ENCODE results near the gene PAPOLB.

Gene PAPOLB

GRCh38 chr7:4837041-4837802, 24.6 kb downstream of the PAPOLB start:
- H3K4me3 ChIP-seq (ENCODE audit: low read length) = no peak overlapping the region
- H3K36me3 ChIP-seq (ENCODE audit: control insufficient read depth, insufficient read depth, low read length) = no peaks in the 10 kb centered on the region
- no peaks in the 10 kb centered on the region for H3K4me1 ChIP-seq (ENCODE audit: control insufficient read depth, insufficient read depth, low read length)
- H3K9me3 ChIP-seq (ENCODE audit: control insufficient read depth, low read length) = no peaks in the 10 kb centered on the region
- no peaks in the 10 kb centered on the region for H3K27me3 ChIP-seq (ENCODE audit: control insufficient read depth, insufficient read depth, low read length)
- no peak overlapping the region for H3K9ac ChIP-seq (ENCODE audit: low read length)

GRCh38 chr7:4836206-4836661, 25.6 kb downstream of the PAPOLB start:
- Histone ChIP-seq H3K9ac (ENCODE audit: low read length) (no peak overlapping the region), H3K9me3 (ENCODE audit: control insufficient read depth, low read length) (no peaks in the 10 kb centered on the region), H3K36me3 (ENCODE audit: control insufficient read depth, insufficient read depth, low read length) (no peaks in the 10 kb centered on the region), H3K4me1 (ENCODE audit: control insufficient read depth, insufficient read depth, low read length) (no peaks in the 10 kb centered on the region), H3K27me3 (ENCODE audit: control insufficient read depth, insufficient read depth, low read length) (no peaks in the 10 kb centered on the region), H3K4me3 (ENCODE audit: low read length) (no peak overlapping the region)

- Histone ChIP-seq H3K9me3 (ENCODE audit: control insufficient read depth, low read length) (no peaks in the 10 kb centered on the region), H3K4me3 (ENCODE audit: low read length) (no peak overlapping the region), H3K9ac (ENCODE audit: low read length) (no peak overlapping the region), H3K36me3 (ENCODE audit: control insufficient read depth, insufficient read depth, low read length) (no peaks in the 10 kb centered on the region), H3K27me3 (ENCODE audit: control insufficient read depth, insufficient read depth, low read length) (no peaks in the 10 kb centered on the region), H3K4me1 (ENCODE audit: control insufficient read depth, insufficient read depth, low read length) (no peaks in the 10 kb centered on the region)
Measured at GRCh38 chr7:4835398-4836205, 26.2 kb downstream of the PAPOLB start.

GRCh38 chr7:4834601-4835397, 27.0 kb downstream of the PAPOLB start:
- Histone ChIP-seq H3K4me3 (ENCODE audit: low read length) (no peak overlapping the region), H3K36me3 (ENCODE audit: control insufficient read depth, insufficient read depth, low read length) (no peaks in the 10 kb centered on the region), H3K9ac (ENCODE audit: low read length) (no peak overlapping the region)

GRCh38 chr7:4833691-4834600, 27.9 kb downstream of the PAPOLB start:
- H3K27me3 ChIP-seq (ENCODE audit: control insufficient read depth, insufficient read depth, low read length) = no peaks in the 10 kb centered on the region

More at GRCh38 chr7:4834601-4835397, 27.0 kb downstream of the PAPOLB start:
- no peaks in the 10 kb centered on the region for H3K4me1 ChIP-seq (ENCODE audit: control insufficient read depth, insufficient read depth, low read length)
- no peaks in the 10 kb centered on the region for H3K27me3 ChIP-seq (ENCODE audit: control insufficient read depth, insufficient read depth, low read length)
- H3K9me3 ChIP-seq (ENCODE audit: control insufficient read depth, low read length) = no peaks in the 10 kb centered on the region

GRCh38 chr7:4833176-4833575, 28.7 kb downstream of the PAPOLB start:
- H3K9ac ChIP-seq (ENCODE audit: low read length) = no peak overlapping the region
- H3K4me3 ChIP-seq (ENCODE audit: low read length) = no peak overlapping the region
- H3K9me3 ChIP-seq (ENCODE audit: control insufficient read depth, low read length) = no peaks in the 10 kb centered on the region
- H3K27me3 ChIP-seq (ENCODE audit: control insufficient read depth, insufficient read depth, low read length) = no peaks in the 10 kb centered on the region
- no peaks in the 10 kb centered on the region for H3K4me1 ChIP-seq (ENCODE audit: control insufficient read depth, insufficient read depth, low read length)
- H3K36me3 ChIP-seq (ENCODE audit: control insufficient read depth, insufficient read depth, low read length) = no peaks in the 10 kb centered on the region

More at GRCh38 chr7:4833691-4834600, 27.9 kb downstream of the PAPOLB start:
- Histone ChIP-seq H3K4me3 (ENCODE audit: low read length) (no peak overlapping the region), H3K4me1 (ENCODE audit: control insufficient read depth, insufficient read depth, low read length) (no peaks in the 10 kb centered on the region), H3K9ac (ENCODE audit: low read length) (no peak overlapping the region), H3K36me3 (ENCODE audit: control insufficient read depth, insufficient read depth, low read length) (no peaks in the 10 kb centered on the region), H3K9me3 (ENCODE audit: control insufficient read depth, low read length) (no peaks in the 10 kb centered on the region)

GRCh38 chr7:4832711-4833110, 29.1 kb downstream of the PAPOLB start:
- Histone ChIP-seq H3K27me3 (ENCODE audit: control insufficient read depth, insufficient read depth, low read length) (no peaks in the 10 kb centered on the region), H3K9me3 (ENCODE audit: control insufficient read depth, low read length) (no peaks in the 10 kb centered on the region), H3K4me3 (ENCODE audit: low read length) (no peak overlapping the region), H3K36me3 (ENCODE audit: control insufficient read depth, insufficient read depth, low read length) (no peaks in the 10 kb centered on the region), H3K4me1 (ENCODE audit: control insufficient read depth, insufficient read depth, low read length) (no peaks in the 10 kb centered on the region), H3K9ac (ENCODE audit: low read length) (no peak overlapping the region)

GRCh38 chr7:4831723-4832495, 29.9 kb downstream of the PAPOLB start:
- Histone ChIP-seq H3K27me3 (ENCODE audit: control insufficient read depth, insufficient read depth, low read length) (no peaks in the 10 kb centered on the region), H3K9ac (ENCODE audit: low read length) (no peak overlapping the region), H3K9me3 (ENCODE audit: control insufficient read depth, low read length) (no peaks in the 10 kb centered on the region), H3K36me3 (ENCODE audit: control insufficient read depth, insufficient read depth, low read length) (no peaks in the 10 kb centered on the region), H3K4me1 (ENCODE audit: control insufficient read depth, insufficient read depth, low read length) (no peaks in the 10 kb centered on the region), H3K4me3 (ENCODE audit: low read length) (no peak overlapping the region)

GRCh38 chr7:4830176-4830575, 31.7 kb downstream of the PAPOLB start:
- Histone ChIP-seq H3K4me1 (ENCODE audit: control insufficient read depth, insufficient read depth, low read length) (no peaks in the 10 kb centered on the region), H3K27me3 (ENCODE audit: control insufficient read depth, insufficient read depth, low read length) (no peaks in the 10 kb centered on the region), H3K9me3 (ENCODE audit: control insufficient read depth, low read length) (no peaks in the 10 kb centered on the region), H3K9ac (ENCODE audit: low read length) (no peak overlapping the region), H3K36me3 (ENCODE audit: control insufficient read depth, insufficient read depth, low read length) (no peaks in the 10 kb centered on the region), H3K4me3 (ENCODE audit: low read length) (no peak overlapping the region)

- Histone ChIP-seq H3K4me3 (ENCODE audit: low read length) (no peak overlapping the region), H3K27me3 (ENCODE audit: control insufficient read depth, insufficient read depth, low read length) (no peaks in the 10 kb centered on the region), H3K9ac (ENCODE audit: low read length) (no peak overlapping the region), H3K4me1 (ENCODE audit: control insufficient read depth, insufficient read depth, low read length) (no peaks in the 10 kb centered on the region), H3K9me3 (ENCODE audit: control insufficient read depth, low read length) (no peaks in the 10 kb centered on the region), H3K36me3 (ENCODE audit: control insufficient read depth, insufficient read depth, low read length) (no peaks in the 10 kb centered on the region)
Measured at GRCh38 chr7:4828720-4829383, 33.0 kb downstream of the PAPOLB start.

Data from mucosa of stomach (tissue), 1 donor.